HG03469 (cell line): ENCODE results near the gene SYS1.

Experiments used
- ATAC-seq: cut with Tn5 transposase; IDR thresholded peaks from one replicate; pipeline ENCODE4 v1.9.1; 2021; ENCODE audit warnings: mild to moderate bottlenecking, moderate library complexity, moderate number of reproducible peaks; ENCODE audit not compliant: unreplicated experiment

Gene SYS1

GRCh38 chr20:45354423-45355208, 8.3 kb upstream of the SYS1 start:
- no peak for ATAC-seq

DNA sequence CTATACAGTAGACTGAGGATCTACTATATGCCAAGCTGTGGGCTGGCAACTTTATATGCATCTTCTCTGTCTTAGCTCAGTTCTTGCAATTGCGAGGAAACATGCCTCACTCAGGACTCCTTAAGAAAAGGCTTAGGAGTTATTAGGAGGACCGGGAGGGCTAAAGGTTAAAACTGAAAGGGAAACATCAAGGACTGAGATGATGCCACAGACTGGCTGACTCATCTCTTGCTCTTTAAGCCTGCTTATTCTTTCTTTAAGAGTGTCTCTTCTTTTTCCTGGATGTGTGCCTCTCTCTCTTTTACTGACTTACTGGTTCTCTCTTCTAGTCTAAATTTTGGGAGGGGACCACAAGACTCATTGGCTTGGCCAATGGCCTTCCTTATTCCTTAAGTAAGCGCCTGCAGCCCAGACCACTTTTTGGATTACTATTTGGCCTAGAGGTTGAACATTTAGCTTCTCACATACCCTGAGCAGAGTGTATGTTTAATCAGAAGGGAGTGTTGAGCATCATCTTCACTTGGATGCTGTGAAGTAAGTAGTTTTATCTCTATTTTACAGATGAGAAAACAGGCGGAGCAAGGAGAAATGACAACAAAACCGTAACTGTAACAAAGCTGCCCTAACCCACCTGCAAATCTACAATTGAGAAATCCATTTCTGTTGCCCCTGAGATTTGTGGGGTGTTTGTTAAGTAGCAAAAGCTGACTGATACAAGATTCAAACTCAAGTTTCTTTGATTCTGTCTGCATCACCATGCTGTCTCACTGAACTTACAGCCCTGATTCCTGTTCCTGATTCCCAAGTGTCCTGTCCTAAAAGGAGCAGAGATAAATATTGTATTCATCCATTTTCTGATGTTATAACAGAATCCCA, 7.5 kb upstream of the SYS1 start:
- ATAC-seq: no peak

GRCh38 chr20:45358282-45359068, 4.5 kb upstream of the SYS1 start:
- no peak for ATAC-seq

DNA sequence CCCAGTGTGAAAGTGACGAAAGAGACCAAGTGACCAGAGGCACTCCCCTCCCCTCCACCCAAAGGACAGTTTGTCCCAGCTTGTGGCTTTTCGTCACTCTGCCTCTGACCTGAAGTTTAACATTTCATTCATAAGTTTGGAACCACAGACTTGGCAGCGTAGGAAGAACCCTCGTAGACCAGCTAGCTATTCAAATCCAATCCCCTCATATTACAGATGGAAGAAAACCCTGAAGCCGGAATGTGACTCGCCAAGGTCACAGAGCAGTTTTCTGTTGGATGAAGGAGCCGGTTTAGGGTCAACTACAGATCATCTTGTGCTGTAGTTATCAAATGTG, 3.9 kb upstream of the SYS1 start:
- ATAC-seq: no peak

GRCh38 chr20:45359406-45360148, 3.4 kb upstream of the SYS1 start:
- no peak for ATAC-seq

DNA sequence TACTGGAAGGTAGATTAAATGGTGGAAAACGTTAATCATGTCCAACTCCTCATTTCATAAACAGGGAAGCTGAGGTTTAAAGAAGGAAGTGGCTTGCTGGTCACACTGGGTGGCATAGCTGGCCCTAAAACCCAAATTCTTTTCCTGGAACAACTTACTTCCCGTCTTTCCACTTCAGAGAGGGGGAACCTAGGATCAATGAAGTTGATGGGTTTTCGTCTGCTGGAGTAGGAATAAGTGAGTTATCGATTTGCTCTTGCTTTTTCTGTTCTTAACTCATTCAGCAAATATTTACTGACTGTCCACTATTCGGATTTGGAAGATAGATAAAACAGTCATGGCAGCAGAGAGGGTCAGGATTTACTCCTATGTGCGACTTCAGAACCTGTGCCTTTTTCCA, 1.2 kb upstream of the SYS1 start:
- no peak for ATAC-seq

DNA sequence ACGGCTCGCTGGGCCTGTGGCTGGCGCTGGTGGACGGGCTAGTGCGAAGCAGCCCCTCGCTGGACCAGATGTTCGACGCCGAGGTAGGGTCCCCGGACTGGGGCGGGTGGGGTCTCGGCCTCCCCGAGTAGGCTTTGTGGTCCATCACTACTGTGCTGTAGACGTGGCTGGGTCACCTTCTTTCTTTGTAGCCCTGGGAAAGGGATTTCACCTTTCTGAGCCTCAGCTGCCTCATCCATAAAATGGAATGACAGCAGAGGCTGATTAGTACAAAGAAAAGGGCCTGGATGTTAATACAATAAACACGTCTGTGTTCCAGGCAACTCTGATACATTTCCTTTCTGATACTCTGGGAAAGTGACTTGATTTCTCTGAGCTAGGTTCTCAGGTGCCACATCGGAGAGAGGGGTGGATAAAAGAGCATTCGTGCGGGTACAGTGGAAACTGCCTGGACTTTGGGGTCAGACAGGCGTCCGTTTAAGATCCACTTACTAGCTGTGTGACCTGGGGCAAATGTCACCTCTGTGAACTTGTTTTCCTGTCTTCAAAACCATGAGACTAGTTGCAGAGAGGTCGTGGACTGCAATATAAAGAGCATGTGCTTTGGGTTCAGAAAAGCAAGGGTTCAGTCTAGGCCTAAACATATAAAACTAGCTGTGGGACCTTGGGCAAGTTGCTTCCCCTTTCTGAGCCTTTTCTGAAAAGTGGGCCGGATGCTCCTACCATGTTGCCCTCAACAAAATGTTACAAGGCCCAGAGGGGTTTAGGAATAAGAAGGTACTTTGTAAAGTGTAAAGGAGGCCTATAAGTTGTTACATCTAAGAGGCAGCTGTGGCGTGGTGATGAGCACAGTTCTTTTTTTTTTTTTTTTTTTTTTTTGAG, 896 bp downstream of the SYS1 start:
- ATAC-seq: no peak

DNA sequence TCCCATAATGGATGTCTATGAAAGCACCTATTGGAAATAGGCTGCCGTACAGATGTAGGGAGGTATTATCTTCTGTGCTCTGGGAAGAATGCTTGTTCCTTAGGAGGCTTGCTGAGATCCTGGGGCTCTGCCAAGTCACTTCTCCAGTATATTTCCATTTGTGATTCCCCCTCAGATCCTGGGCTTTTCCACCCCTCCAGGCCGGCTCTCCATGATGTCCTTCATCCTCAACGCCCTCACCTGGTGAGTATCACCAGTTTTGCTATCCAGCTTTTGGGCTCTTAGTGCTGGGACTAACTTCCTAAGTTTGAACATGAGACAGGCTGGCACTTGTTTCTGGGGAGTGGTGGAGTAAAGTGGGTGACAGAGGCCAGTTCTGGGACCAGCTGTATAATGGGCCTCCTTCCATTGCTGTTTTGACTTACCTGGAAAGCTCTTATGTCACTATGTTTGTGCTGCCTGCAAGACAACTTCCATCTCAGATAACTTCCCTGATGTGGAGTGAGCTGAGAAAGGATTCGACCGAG, 2.6 kb downstream of the SYS1 start:
- ATAC-seq: no peak

GRCh38 chr20:45366192-45366591, 3.2 kb downstream of the SYS1 start:
- ATAC-seq: no peak

- ATAC-seq: no peak
These were observed 3.7 kb downstream of the SYS1 start for GRCh38 chr20:45366631-45367030.

DNA sequence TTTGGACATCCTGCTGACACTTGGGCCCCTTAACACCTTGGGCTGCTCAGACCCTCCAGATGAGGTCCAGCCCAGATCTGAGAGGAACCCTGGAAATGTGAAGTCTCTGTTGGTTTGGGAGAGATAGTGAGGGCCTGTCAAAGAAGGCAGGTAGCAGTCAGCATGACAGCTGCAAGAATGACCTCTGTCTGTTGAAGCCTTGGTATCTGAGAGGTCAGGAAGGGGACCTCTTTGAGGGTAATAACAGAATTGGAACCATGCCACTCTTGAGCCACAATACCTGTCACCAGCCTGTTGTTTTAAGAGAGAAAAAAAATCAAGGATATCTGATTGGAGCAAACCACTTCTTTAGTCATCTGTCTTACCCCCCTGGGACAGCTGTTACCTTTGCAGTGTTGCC, 4.2 kb downstream of the SYS1 start:
- no peak for ATAC-seq

DNA sequence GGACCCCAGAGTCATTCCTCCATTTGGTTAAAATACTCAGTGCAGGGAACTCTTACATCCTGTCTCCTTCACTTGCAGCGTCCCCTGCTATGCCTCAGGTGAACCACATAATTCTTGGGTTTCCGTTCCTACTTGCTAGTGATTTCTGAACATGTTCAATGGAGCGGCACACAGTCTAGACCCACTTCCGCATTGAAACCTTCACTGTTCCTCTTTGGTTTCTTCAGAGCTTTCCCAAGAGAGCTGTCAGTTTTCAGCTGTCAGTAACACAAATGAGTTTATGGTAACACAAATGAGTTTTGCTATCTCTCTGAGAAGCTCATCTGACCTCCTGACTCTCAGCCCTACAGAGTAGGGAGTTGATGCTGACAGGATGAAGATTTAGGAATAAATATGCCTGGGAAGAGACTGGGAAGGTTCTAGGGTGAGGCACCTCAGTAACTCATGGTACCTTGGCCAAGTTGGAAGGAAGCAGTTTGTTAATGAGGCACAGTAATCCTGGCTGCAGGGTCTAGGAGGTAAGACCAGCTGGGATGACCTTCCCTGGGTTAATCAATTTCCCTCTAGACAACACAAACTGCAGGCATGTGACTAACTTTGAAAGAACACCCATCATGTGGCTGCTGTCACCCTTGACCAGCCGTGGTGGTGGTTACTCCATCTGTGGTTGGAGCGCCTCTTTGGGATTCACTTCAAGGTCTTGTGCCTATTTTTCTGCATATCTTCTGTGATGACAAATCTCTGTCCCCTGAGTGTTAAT, 5.4 kb downstream of the SYS1 start:
- peak; percentile 64 for ATAC-seq

GRCh38 chr20:45370571-45371160, 7.7 kb downstream of the SYS1 start:
- no peak for ATAC-seq

GRCh38 chr20:45372241-45372640, 9.3 kb downstream of the SYS1 start:
- ATAC-seq: no peak

DNA sequence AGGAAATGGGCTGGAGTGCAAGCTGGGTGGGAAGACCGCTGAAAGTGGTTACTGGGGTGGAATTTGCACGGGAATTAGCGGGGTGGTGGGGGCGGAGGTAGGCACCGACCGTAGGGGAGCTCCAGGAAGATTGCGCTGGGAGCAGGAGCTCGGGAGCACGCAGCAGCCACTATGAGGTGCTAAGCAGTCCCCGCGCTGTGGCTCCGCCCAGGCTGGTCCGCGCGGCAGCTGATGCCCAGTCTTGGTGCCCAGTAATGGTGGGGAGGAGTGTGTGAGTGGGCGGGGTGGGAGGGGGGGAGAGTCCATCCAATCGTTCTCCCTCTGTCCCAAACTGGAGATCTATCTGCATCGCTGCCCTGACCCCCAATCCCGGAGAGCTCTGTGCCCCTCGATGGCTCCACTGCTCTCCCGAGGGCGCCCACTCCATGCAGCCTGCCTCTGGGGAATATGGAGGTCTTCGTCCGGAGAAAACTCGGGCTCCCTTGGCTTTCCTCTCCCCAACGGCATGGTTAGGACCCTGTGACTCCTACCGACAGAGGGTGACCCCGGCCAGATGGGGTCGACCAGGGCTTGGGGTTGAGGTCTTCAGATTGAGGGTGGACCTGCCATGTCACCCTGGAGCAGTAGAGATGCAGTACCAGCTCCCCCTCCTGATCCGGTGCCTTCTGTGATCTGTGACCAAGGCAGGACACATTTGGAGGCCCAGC, 9.8 kb downstream of the SYS1 start:
- no peak for ATAC-seq

GRCh38 chr20:45373353-45374100, 10.6 kb downstream of the SYS1 start:
- no peak for ATAC-seq

GRCh38 chr20:45374101-45374467, 11.1 kb downstream of the SYS1 start:
- no peak for ATAC-seq
